ES-I3 (cell line): ENCODE measurements around the gene RPL6.
A peak's percentile ranks its signal among the peaks of the same experiment; 100 is the strongest.
"Not testable (repeated sequence)": the region's sequence is repeated elsewhere in the genome, so short reads cannot be mapped to it uniquely, and the experiment has no call there.

Experiments
- H3K36me3 ChIP-seq: 2 replicates; pipeline ENCODE4 v1.6.1; 2013; ENCODE audit warnings: mild to moderate bottlenecking, low read length, control low read depth, moderate library complexity; ENCODE audit not compliant: insufficient read depth
- H3K4me1 ChIP-seq: 2 replicates; pipeline ENCODE4 v1.6.1; 2013; ENCODE audit warnings: mild to moderate bottlenecking, control low read depth, low read length; ENCODE audit not compliant: insufficient read depth
- H3K9ac ChIP-seq: 2 replicates; pipeline ENCODE4 v1.6.1; 2013; ENCODE audit warnings: low read depth, mild to moderate bottlenecking, low read length, moderate library complexity
- H3K9me3 ChIP-seq: 2 replicates; pipeline ENCODE4 v1.6.1; 2013; ENCODE audit warnings: mild to moderate bottlenecking, low read length, moderate library complexity; ENCODE audit not compliant: control insufficient read depth, insufficient read depth

Gene RPL6

GRCh38 chr12:112407683-112408082, 1.7 kb downstream of the RPL6 start:
- peaks cover 41% of the 10 kb centered on the region for H3K36me3 ChIP-seq
- H3K9me3 ChIP-seq, H3K4me1 ChIP-seq: not testable (repeated sequence)
- peak overlapping the region; percentile 91; the same call in 1 of the 2 replicates for H3K9ac ChIP-seq

- Histone ChIP-seq H3K9me3 (no peaks in the 10 kb centered on the region), H3K9ac (no peak overlapping the region), H3K36me3 (peaks cover 41% of the 10 kb centered on the region), H3K4me1 (0 out of 2 replicates have a peak, but pooled peaks cover 4% of the 10 kb centered on the region)
Measured at GRCh38 chr12:112406519-112407488, 2.6 kb downstream of the RPL6 start.

- Histone ChIP-seq H3K36me3 (peaks cover 24% of the 10 kb centered on the region), H3K9ac (no peak overlapping the region), H3K4me1 (no peaks in the 10 kb centered on the region), H3K9me3 (no peaks in the 10 kb centered on the region)
Measured at GRCh38 chr12:112401903-112402498, 7.4 kb downstream of the RPL6 start.

DNA sequence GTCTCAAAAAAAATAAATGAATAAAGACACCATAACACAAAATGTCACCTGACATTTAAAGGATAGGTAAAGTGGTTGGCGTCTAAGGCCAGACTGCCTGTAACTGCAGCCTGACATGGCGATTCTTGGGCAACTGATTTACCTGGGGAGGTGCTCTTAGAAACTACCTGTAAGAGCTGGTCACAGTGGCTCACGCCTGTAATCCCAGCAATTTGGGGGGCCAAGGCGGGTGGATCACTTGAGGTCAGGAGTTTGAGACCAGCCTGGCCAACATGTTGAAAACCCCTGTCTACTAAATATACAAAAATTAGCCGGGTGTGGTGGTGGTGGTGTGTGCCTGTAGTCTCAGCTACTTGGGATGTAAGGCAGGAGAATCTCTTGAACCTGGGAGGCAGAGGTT, 8.4 kb downstream of the RPL6 start:
- Histone ChIP-seq H3K9ac (no peak overlapping the region), H3K9me3 (no peaks in the 10 kb centered on the region), H3K36me3 (peaks cover 15% of the 10 kb centered on the region; the same call in 1 of the 2 replicates), H3K4me1 (no peaks in the 10 kb centered on the region)

- no peaks in the 10 kb centered on the region for H3K36me3 ChIP-seq
- no peak overlapping the region for H3K9ac ChIP-seq
- H3K9me3 ChIP-seq: no peaks in the 10 kb centered on the region
- H3K4me1 ChIP-seq: no peaks in the 10 kb centered on the region
Measured at GRCh38 chr12:112393328-112393727, 16.1 kb downstream of the RPL6 start.

- H3K4me1 ChIP-seq, H3K9me3 ChIP-seq, H3K9ac ChIP-seq, H3K36me3 ChIP-seq: not testable (repeated sequence)
Measured at GRCh38 chr12:112389922-112390654, 19.3 kb downstream of the RPL6 start.

GRCh38 chr12:112389228-112389627, 20.2 kb downstream of the RPL6 start:
- H3K9me3 ChIP-seq: no peaks in the 10 kb centered on the region
- no peak overlapping the region for H3K9ac ChIP-seq
- H3K4me1 ChIP-seq: no peaks in the 10 kb centered on the region
- no peaks in the 10 kb centered on the region for H3K36me3 ChIP-seq

DNA sequence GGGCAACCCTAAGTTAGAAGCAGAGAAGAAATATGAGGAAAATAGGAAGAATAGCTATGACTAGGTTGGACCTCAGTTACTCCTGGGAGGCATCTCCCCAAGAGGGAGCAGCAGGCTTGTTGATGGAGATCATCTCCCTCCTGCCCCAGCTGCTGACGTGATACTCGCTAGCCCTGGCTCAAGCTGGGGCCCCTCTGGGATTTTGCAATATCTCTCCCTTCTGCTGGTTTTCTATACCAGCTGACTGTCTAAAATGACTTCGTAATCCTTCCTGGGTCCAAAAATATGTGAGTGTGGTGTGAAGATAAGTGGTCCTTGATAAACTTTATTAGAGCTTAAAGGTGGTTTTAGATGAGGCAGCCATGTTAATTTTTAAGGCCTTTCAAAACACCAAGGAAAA, 22.7 kb downstream of the RPL6 start:
- no peaks in the 10 kb centered on the region for H3K4me1 ChIP-seq
- no peaks in the 10 kb centered on the region for H3K36me3 ChIP-seq
- H3K9me3 ChIP-seq: no peaks in the 10 kb centered on the region
- no peak overlapping the region for H3K9ac ChIP-seq

DNA sequence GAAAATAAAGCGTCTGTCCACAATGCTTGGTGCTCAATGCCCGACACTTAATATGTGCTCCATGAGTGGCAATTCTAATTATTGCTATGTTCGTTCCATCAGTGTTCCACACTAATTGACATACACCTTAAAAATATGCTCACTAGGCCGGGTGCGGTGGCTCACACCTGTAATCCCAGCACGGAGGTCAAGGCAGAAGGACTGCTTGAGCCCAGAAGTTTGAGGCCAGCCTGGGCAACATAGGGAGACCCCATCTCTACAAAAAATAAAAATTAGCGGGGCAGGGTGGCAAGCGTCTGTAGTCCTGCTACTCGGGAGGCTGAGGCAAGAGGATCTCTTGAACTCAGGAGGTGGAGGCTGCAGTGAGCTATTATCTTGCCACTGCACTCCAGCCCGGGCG, 26.5 kb downstream of the RPL6 start:
- Histone ChIP-seq H3K9ac (peak overlapping the region; percentile 40; the same call in 1 of the 2 replicates), H3K4me1 (0 out of 2 replicates have a peak, but pooled peaks cover 3% of the 10 kb centered on the region), H3K9me3 (no peaks in the 10 kb centered on the region), H3K36me3 (no peaks in the 10 kb centered on the region)

DNA sequence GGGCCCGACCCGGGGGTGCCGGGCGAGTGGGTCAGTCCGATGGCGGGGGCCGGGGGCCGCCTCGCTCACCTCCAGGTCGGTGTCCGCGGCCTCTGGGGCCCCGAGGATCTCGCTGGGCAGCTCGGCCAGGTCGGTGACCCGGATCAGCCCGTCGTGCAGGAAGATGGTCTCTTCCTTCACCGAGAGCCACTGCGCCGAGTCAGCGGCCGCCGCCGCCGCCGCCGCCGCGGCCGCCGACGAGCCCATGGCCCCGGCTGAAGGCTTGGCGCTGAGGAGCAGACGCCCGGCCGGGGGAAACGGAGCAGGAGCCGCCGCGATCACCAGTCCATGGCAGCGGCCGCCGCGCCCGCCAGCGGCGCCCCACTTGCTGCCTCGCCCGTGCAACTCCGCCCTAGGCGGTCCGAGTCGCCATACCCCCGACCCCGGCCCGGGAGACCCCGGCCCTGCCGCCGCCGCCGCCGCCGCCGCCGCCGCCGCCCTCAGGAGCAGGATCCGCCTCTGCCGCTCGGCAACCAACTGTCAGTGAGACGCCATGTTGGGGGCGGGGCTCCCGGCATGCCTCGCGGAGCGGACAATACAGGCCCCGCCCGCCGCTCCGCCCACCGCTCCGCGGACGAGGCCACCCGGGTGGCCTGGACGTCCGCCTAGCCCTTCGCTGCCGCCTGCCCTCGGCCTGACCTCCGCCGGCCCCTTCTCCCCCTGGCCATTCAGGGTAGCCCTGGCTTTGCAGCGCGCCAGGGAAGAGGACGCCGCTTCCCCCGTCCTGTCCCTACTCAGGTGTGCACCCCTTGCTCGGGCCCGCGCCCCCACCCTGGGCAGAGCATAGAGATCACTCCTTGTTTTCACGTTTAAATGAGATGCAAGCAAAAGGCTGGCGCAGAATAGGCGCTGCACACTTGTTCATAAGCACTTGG, 27.3 kb downstream of the RPL6 start, which contains the start of gene HECTD4:
HECTD4 (minus strand) TSS at position 549 of the 914 bp plus-strand sequence; CDS start at position 246, 303 bp downstream.
- H3K36me3 ChIP-seq: no peaks in the 10 kb centered on the region
- H3K9me3 ChIP-seq: no peaks in the 10 kb centered on the region
- peak within 1 kb of the TSS; percentile 40 for H3K9ac ChIP-seq
- H3K4me1 ChIP-seq: 0 out of 2 replicates have a peak, but pooled peaks cover 3% of the 10 kb centered on the region

DNA sequence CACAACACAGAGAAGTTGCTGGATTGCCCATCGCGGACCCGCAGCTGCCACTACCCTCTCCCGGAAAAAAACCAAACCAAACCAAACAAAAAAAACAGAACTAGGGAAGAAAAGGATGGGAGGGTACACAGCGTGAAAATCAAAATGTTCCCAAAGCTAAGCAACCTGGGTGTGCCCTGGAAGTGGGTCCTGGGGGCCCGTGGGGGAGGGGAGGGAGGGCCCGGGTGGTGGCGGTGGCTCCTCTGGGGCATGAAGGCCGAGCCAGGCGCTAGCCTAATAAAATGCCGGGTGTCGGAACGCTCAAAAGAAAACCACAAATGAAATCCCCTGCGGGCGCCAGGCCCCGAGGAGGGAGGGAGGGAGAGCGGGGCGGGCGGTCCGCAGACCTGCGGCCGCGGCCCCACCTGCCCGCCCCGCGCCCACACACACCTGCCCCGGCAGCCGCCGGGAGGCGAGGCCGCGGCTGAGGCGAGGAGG, 28.0 kb downstream of the RPL6 start:
- H3K9ac ChIP-seq: peak overlapping the region; percentile 40
- H3K36me3 ChIP-seq: no peaks in the 10 kb centered on the region
- H3K4me1 ChIP-seq: 0 out of 2 replicates have a peak, but pooled peaks cover 3% of the 10 kb centered on the region
- no peaks in the 10 kb centered on the region for H3K9me3 ChIP-seq

- Histone ChIP-seq H3K36me3 (no peaks in the 10 kb centered on the region), H3K9ac (peak overlapping the region; percentile 40), H3K4me1 (0 out of 2 replicates have a peak, but pooled peaks cover 3% of the 10 kb centered on the region), H3K9me3 (no peaks in the 10 kb centered on the region)
Measured at GRCh38 chr12:112380663-112381405, 28.6 kb downstream of the RPL6 start.

- Histone ChIP-seq H3K9ac (no peak overlapping the region), H3K9me3 (no peaks in the 10 kb centered on the region), H3K36me3 (no peaks in the 10 kb centered on the region), H3K4me1 (no peaks in the 10 kb centered on the region)
Measured at GRCh38 chr12:112375105-112375504, 34.3 kb downstream of the RPL6 start.
